IMR-90 (cell line): ENCODE data around the gene HDAC9. TPM values are rescaled to one million over a fixed set of nuclear protein-coding genes. Genes with fewer than 3 reads are reported as not detected.

Experiments used
- ATAC-seq: fragments of 200-7000 bp; cut with Tn5 transposase; 2 replicates; pipeline ENCODE4 v1.9.1; 2020; ENCODE audit warnings: low read depth, mild to moderate bottlenecking, moderate library complexity
- BruUV-seq: library from RNA; stranded (reverse); fragments of 400-500 nt; replicated peaks from 2 replicates; lab custom pipeline; 2021; lab: Mats Ljungman, UMichigan
- CTCF ChIA-PET: fragments of 300-600 bp; formaldehyde crosslinking; extraction: SDS; loops from one replicate; lab custom pipeline; 2021; ENCODE audit warnings: antibody characterized with exemption; lab: Yijun Ruan, JAX
- POLR2A ChIA-PET: fragments of 300-600 bp; sonication (Branson Sonifier 250); formaldehyde crosslinking; loops from one replicate; lab custom pipeline; 2022; ENCODE audit warnings: antibody characterized with exemption; ENCODE audit not compliant: unreplicated experiment; lab: Charles Lee
- DNase-seq: peaks from one replicate; pipeline ENCODE4 v3.0.0; 2013
- H2AFZ ChIP-seq: replicated peaks from 2 replicates; pipeline ENCODE3; 2013; ENCODE audit warnings: low read length, mild to moderate bottlenecking; ENCODE audit not compliant: poor library complexity
- H2AK5ac ChIP-seq: 2 replicates; pipeline ENCODE4 v1.6.1; 2013; ENCODE audit warnings: low read depth, low read length, inconsistent platforms
- H2AK9ac ChIP-seq: replicated peaks from 2 replicates; pipeline ENCODE3; 2013; ENCODE audit warnings: mild to moderate bottlenecking, low read depth, low read length, moderate library complexity; ENCODE audit not compliant: poor library complexity
- H2BK120ac ChIP-seq: 2 replicates; pipeline ENCODE4 v1.6.1; 2013; ENCODE audit warnings: low read depth, low read length, inconsistent platforms
- H2BK15ac ChIP-seq: 3 replicates; pipeline ENCODE4 v1.6.1; 2013; ENCODE audit warnings: low read depth, low read length, inconsistent platforms
- H2BK20ac ChIP-seq: 2 replicates; pipeline ENCODE4 v1.6.1; 2013; ENCODE audit warnings: low read depth, mild to moderate bottlenecking, inconsistent platforms, low read length, moderate library complexity
- H2BK5ac ChIP-seq: 2 replicates; pipeline ENCODE4 v1.6.1; 2013; ENCODE audit warnings: mild to moderate bottlenecking, low read depth, low read length, inconsistent platforms; ENCODE audit not compliant: poor library complexity, severe bottlenecking
- H3K14ac ChIP-seq: replicated peaks from 2 replicates; pipeline ENCODE4 v1.6.1; 2013; ENCODE audit warnings: low read depth, low read length, inconsistent platforms
- H3K18ac ChIP-seq: 2 replicates; pipeline ENCODE4 v1.6.1; 2013; ENCODE audit warnings: low read depth, low read length, control low read depth
- H3K23ac ChIP-seq: 2 replicates; pipeline ENCODE4 v1.6.1; 2013; ENCODE audit warnings: low read depth, low read length, inconsistent platforms
- H3K27ac ChIP-seq: 2 replicates; pipeline ENCODE4 v1.5.1; 2013; ENCODE audit warnings: mild to moderate bottlenecking, control low read depth, low read length; ENCODE audit not compliant: insufficient read depth
- H3K27me3 ChIP-seq: 2 replicates; pipeline ENCODE4 v1.6.1; 2013; ENCODE audit warnings: low read length; ENCODE audit not compliant: control insufficient read depth, insufficient read depth
- H3K36me3 ChIP-seq: 2 replicates; pipeline ENCODE4 v1.6.1; 2013; ENCODE audit warnings: low read length, mixed read lengths; ENCODE audit not compliant: control insufficient read depth, insufficient read depth
- H3K4ac ChIP-seq: 2 replicates; pipeline ENCODE4 v1.6.1; 2013; ENCODE audit warnings: low read depth, low read length, inconsistent platforms
- H3K4me1 ChIP-seq: 2 replicates; pipeline ENCODE4 v1.6.1; 2013; ENCODE audit warnings: low read length, mixed read lengths; ENCODE audit not compliant: control insufficient read depth, insufficient read depth
- H3K4me2 ChIP-seq: 2 replicates; pipeline ENCODE4 v1.6.1; 2013; ENCODE audit warnings: low read depth, mild to moderate bottlenecking, control low read depth, low read length, moderate library complexity
- H3K4me3 ChIP-seq: 2 replicates; pipeline ENCODE4 v1.5.1; 2013; ENCODE audit warnings: low read depth, mild to moderate bottlenecking, control low read depth, low read length, moderate library complexity; ENCODE audit not compliant: insufficient read depth
- H3K56ac ChIP-seq: 2 replicates; pipeline ENCODE4 v1.6.1; 2013; ENCODE audit warnings: low read length, inconsistent platforms; ENCODE audit not compliant: insufficient read depth; ENCODE audit errors: extremely low read depth
- H3K79me1 ChIP-seq, 2 experiments: 2 replicates each; pipeline ENCODE4 v1.6.1; 2013; ENCODE audit warnings: low read length in 2 of 2, inconsistent platforms in 1 of 2, low read depth in 1 of 2
- H3K9ac ChIP-seq: 2 replicates; pipeline ENCODE4 v1.6.1; 2013; ENCODE audit warnings: low read depth, low read length, control low read depth
- H3K9me1 ChIP-seq: 2 replicates; pipeline ENCODE4 v1.6.1; 2013; ENCODE audit warnings: low read length, inconsistent platforms; ENCODE audit not compliant: insufficient read depth
- H3K9me3 ChIP-seq: 2 replicates; pipeline ENCODE4 v1.6.1; 2013; ENCODE audit warnings: low read length; ENCODE audit not compliant: control insufficient read depth, insufficient read depth
- H4K20me1 ChIP-seq: 2 replicates; pipeline ENCODE4 v1.6.1; 2013; ENCODE audit warnings: low read length, inconsistent platforms; ENCODE audit not compliant: insufficient read depth
- H4K5ac ChIP-seq: 2 replicates; pipeline ENCODE4 v1.6.1; 2013; ENCODE audit warnings: mild to moderate bottlenecking, low read depth, low read length, control low read depth
- H4K8ac ChIP-seq, 2 experiments: 2 replicates each; pipeline ENCODE4 v1.6.1; 2013; ENCODE audit warnings: low read depth in 2 of 2, low read length in 2 of 2, control low read depth in 1 of 2, inconsistent platforms in 1 of 2
- H4K91ac ChIP-seq: 2 replicates; pipeline ENCODE4 v1.6.1; 2013; ENCODE audit warnings: low read depth, low read length, inconsistent platforms; ENCODE audit not compliant: insufficient read depth
- BHLHE40 ChIP-seq: fragments of 150-350 bp; IDR thresholded peaks from 2 replicates; pipeline ENCODE4 v1.6.1; 2016; ENCODE audit warnings: mild to moderate bottlenecking, low read depth, low read length
- ELK1 ChIP-seq: fragments of 150-350 bp; IDR thresholded peaks from 2 replicates; pipeline ENCODE4 v1.6.1; 2016; ENCODE audit warnings: low read depth, mild to moderate bottlenecking, low read length, moderate library complexity, borderline replicate concordance
- FOS ChIP-seq: fragments of 150-350 bp; IDR thresholded peaks from 2 replicates; pipeline ENCODE4 v1.6.1; 2016; ENCODE audit warnings: low read depth, low read length
- MAFK ChIP-seq: IDR thresholded peaks from 2 replicates; pipeline ENCODE4 v1.6.1; 2012; ENCODE audit warnings: low read depth, low read length, improper control_type of control experiment
- MAZ ChIP-seq: IDR thresholded peaks from 2 replicates; pipeline ENCODE4 v1.6.1; 2012; ENCODE audit warnings: low read depth, mild to moderate bottlenecking, low read length, improper control_type of control experiment, moderate library complexity, borderline replicate concordance
- MXI1 ChIP-seq: IDR thresholded peaks from 2 replicates; pipeline ENCODE4 v1.6.1; 2012; ENCODE audit warnings: low read depth, mild to moderate bottlenecking, low read length, moderate library complexity, borderline replicate concordance
- NFE2L2 ChIP-seq: fragments of 150-350 bp; IDR thresholded peaks from 2 replicates; pipeline ENCODE4 v1.6.1; 2016; ENCODE audit warnings: low read depth, mild to moderate bottlenecking, low read length
- POLR2A ChIP-seq: IDR thresholded peaks from 2 replicates; pipeline ENCODE4 v1.6.1; 2012; ENCODE audit warnings: mild to moderate bottlenecking, low read depth, low read length
- RCOR1 ChIP-seq: IDR thresholded peaks from 2 replicates; pipeline ENCODE4 v1.6.1; 2012; ENCODE audit warnings: mild to moderate bottlenecking, low read length, improper control_type of control experiment; ENCODE audit not compliant: insufficient replicate concordance
- RFX5 ChIP-seq: IDR thresholded peaks from 2 replicates; pipeline ENCODE4 v1.8.0; 2012; ENCODE audit warnings: low read depth, mild to moderate bottlenecking, low read length, moderate library complexity
- SMC3 ChIP-seq: fragments of 150-350 bp; IDR thresholded peaks from 2 replicates; pipeline ENCODE4 v1.6.1; 2016; ENCODE audit warnings: low read depth, mild to moderate bottlenecking, antibody characterized with exemption, low read length, moderate library complexity
- WGBS, 2 experiments: methylation state at CpG; one replicate each; pipeline versions ENCODE4 v1.1.5 to v1.1.7; 2013; ENCODE audit warnings: missing lambda C conversion rate in 2 of 2; ENCODE audit not compliant: insufficient read length in 1 of 2; ENCODE audit errors: extremely low coverage in 2 of 2; 5-methylcytosine and 5-hydroxymethylcytosine counted together
- dilution Hi-C: fragments of 300-500 bp; cut with HindIII; formaldehyde crosslinking; loops from one replicate; pipeline ENCODE4 v1.14.3; 2018; ENCODE audit warnings: low sequenced_read_pairs; ENCODE audit not compliant: unreplicated experiment
- in situ Hi-C: fragments of 300-500 bp; cut with MboI; formaldehyde crosslinking; loops from 3 replicates; pipeline ENCODE4 v1.14.3; 2019; ENCODE audit warnings: low sequenced_read_pairs, inconsistent platforms, mixed read lengths
- intact Hi-C: fragments of 100-400 bp; cut with micrococcal nuclease; formaldehyde crosslinking; loops from 2 replicates; pipeline ENCODE4 v1.10.0; 2022
- polyA plus RNA-seq, 3 experiments: library from polyadenylated mRNA; depleted of rRNA; stranded (reverse); fragments of >200 nt; gene quantifications; 2 replicates each; pipeline ENCODE4 v1.2.3, GENCODE V29; 2012; ENCODE audit warnings: low replicate concordance in 1 of 3
- total RNA-seq: library from RNA; depleted of rRNA; stranded (reverse); fragments of >200 nt; gene quantifications from 2 replicates; pipeline ENCODE4 v1.2.3, GENCODE V29; 2012

Gene HDAC9
- total and polyA plus RNA-seq, 2 of the 4 experiments (the other 2 are of a cell fraction), result 4.3 to 24.7 TPM

DNA sequence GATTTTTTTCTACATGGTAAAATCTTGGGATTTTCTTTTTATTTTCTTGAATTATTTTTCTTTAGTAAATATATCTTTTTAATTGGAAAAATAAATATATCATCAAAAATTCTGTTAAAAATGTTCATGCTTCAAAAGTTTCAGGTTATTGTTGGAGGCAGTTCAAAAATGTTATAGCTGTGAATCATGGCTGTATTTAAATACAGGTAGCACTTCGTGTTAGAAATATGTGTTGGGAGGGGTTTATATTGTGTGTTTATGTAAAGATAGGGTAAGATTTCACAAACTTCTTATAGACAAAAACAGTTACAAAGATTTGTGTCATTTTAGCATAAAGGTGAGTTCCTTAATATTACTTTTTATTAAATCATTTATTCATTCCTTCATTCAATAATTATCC lies 60.4 kb downstream of the HDAC9 start:
- Histone ChIP-seq H3K18ac (no peak overlapping the region), H3K14ac (no peak overlapping the region), H3K4me2 (no peak overlapping the region), H4K91ac (no peak overlapping the region), H3K9me1 (peaks cover 8% of the 10 kb centered on the region; the same call in 1 of the 2 replicates), H4K20me1 (no peaks in the 10 kb centered on the region), H3K36me3 (no peaks in the 10 kb centered on the region), H2BK15ac (no peak overlapping the region), H3K4me1 (peaks cover 3% of the 10 kb centered on the region; the same call in 1 of the 2 replicates), H2AK5ac (no peak overlapping the region), H3K79me1 (0 out of 4 replicates have a peak, but pooled peaks cover 0 to 8% of the 10 kb centered on the region in 2 experiments), H2AFZ (no peak overlapping the region), H2BK120ac (no peak overlapping the region), H3K56ac (no peak overlapping the region), H3K4me3 (no peak overlapping the region), H3K27me3 (no peaks in the 10 kb centered on the region), H2BK20ac (no peak overlapping the region), H3K23ac (no peak overlapping the region), H4K8ac (no peak overlapping the region), H2BK5ac (no peak overlapping the region), H4K5ac (no peak overlapping the region), H3K27ac (no peak overlapping the region), H3K9ac (no peak overlapping the region), H2AK9ac (no peak overlapping the region), H3K9me3 (no peaks in the 10 kb centered on the region), H3K4ac (no peak overlapping the region)
- ChIA-PET POLR2A (interaction anchor here (0.6 kb wide), 1 partner anchor 14 kb away, joined by 3 read pairs; no protein-coding TSS in a partner anchor), CTCF (no interaction called here)
- DNase-seq (no peak), ATAC-seq (no peak)
- TF ChIP-seq MXI1 (no peak), FOS (no peak), BHLHE40 (no peak), RFX5 (no peak), RCOR1 (no peak), POLR2A (no peak), MAZ (no peak), NFE2L2 (no peak), MAFK (no peak), ELK1 (no peak), SMC3 (no peak)
- intact Hi-C loops (loop anchor here (10.0 kb wide), 1 partner anchor 1231 kb away; no protein-coding TSS in a partner anchor), in situ Hi-C loops (loop anchor here (25.0 kb wide), 1 partner anchor 869 kb away; no protein-coding TSS in a partner anchor), dilution Hi-C loops (no loop called here)
- BruUV-seq, result no TSS peak
- WGBS, 2 experiments, result no CpG with 5 or more reads among the region's 1 CpG
